H1 (cell line): ENCODE data around the gene MAPK4. TPM values are rescaled to one million over a fixed set of nuclear protein-coding genes. Genes with fewer than 3 reads are reported as not detected.

Experiments
- CTCF ChIA-PET: fragments of 300-600 bp; sonication (Branson Sonifier 250); formaldehyde crosslinking; loops from one replicate; lab custom pipeline; 2021; ENCODE audit not compliant: partially characterized antibody; lab: Charles Lee
- POLR2A ChIA-PET: fragments of 300-600 bp; sonication (Branson Sonifier 250); formaldehyde crosslinking; loops from one replicate; lab custom pipeline; 2021; ENCODE audit warnings: inconsistent platforms; ENCODE audit not compliant: partially characterized antibody; lab: Charles Lee
- DNase-seq, 2 experiments: peaks; one replicate each; pipeline versions ENCODE4 v3.0.0 to v3.0.0-alpha.2; 2010 to 2022; ENCODE audit warnings: low spot score in 2 of 2, low read depth in 1 of 2, mixed read lengths in 1 of 2
- FAIRE-seq: peaks from 2 replicates; lab custom pipeline; 2011; peaks lifted over from hg19 to GRCh38; lab: Jason Lieb, UNC
- H2AFZ ChIP-seq: 2 replicates; pipeline ENCODE4 v1.8.1; 2012; ENCODE audit warnings: low read length, inconsistent platforms
- H2AK5ac ChIP-seq: 2 replicates; pipeline ENCODE4 v1.6.1; 2013; ENCODE audit warnings: low read depth, low read length
- H2BK120ac ChIP-seq: replicated peaks from 2 replicates; pipeline ENCODE3; 2013; ENCODE audit warnings: low read depth, low read length, inconsistent platforms
- H2BK12ac ChIP-seq: 2 replicates; pipeline ENCODE4 v1.6.1; 2013; ENCODE audit warnings: low read depth, low read length
- H2BK15ac ChIP-seq: 2 replicates; pipeline ENCODE4 v1.6.1; 2013; ENCODE audit warnings: low read length
- H2BK20ac ChIP-seq: 2 replicates; pipeline ENCODE4 v1.6.1; 2013; ENCODE audit warnings: low read length
- H2BK5ac ChIP-seq: 2 replicates; pipeline ENCODE4 v1.6.1; 2013; ENCODE audit warnings: low read depth, low read length
- H3K14ac ChIP-seq: 2 replicates; pipeline ENCODE4 v1.6.1; 2013; ENCODE audit warnings: inconsistent platforms; ENCODE audit not compliant: insufficient read length
- H3K18ac ChIP-seq: 2 replicates; pipeline ENCODE4 v1.6.1; 2013; ENCODE audit warnings: low read length; ENCODE audit errors: extremely low read depth
- H3K23ac ChIP-seq: 2 replicates; pipeline ENCODE4 v1.6.1; 2013; ENCODE audit warnings: inconsistent platforms; ENCODE audit not compliant: insufficient read length
- H3K23me2 ChIP-seq: 2 replicates; pipeline ENCODE4 v1.6.1; 2013; ENCODE audit warnings: low read depth, low read length
- H3K27ac ChIP-seq: 2 replicates; pipeline ENCODE4 v1.6.1; 2011; ENCODE audit warnings: low read depth, low read length, inconsistent platforms
- H3K27me3 ChIP-seq, 4 experiments: replicated peaks in 1 of 4; 1 replicate in 1 of 4; 2 replicates in 3 of 4; pipeline versions ENCODE4 v1.6.1 to v1.8.1; 2011 to 2013; ENCODE audit warnings: low read length in 3 of 4, mild to moderate bottlenecking in 3 of 4, inconsistent platforms in 2 of 4, mixed read lengths in 2 of 4, moderate library complexity in 1 of 4; ENCODE audit not compliant: control insufficient read depth in 3 of 4, insufficient read depth in 3 of 4; ENCODE audit errors: extremely low read depth in 1 of 4
- H3K36me3 ChIP-seq, 4 experiments: 2 replicates each; pipeline versions ENCODE4 v1.6.1 to v1.8.1; 2011 to 2013; ENCODE audit warnings: mild to moderate bottlenecking in 4 of 4, low read length in 3 of 4, moderate library complexity in 2 of 4, control low read depth in 1 of 4, inconsistent platforms in 1 of 4; ENCODE audit not compliant: insufficient read depth in 4 of 4, control insufficient read depth in 2 of 4
- H3K4ac ChIP-seq: replicated peaks from 2 replicates; pipeline ENCODE3; 2013; ENCODE audit warnings: low read length, low read depth, mixed read lengths, inconsistent platforms; ENCODE audit not compliant: insufficient read length
- H3K4me1 ChIP-seq, 4 experiments: replicated peaks in 1 of 4; 1 replicate in 1 of 4; 2 replicates in 3 of 4; pipeline versions ENCODE4 v1.6.1 to v1.8.1; 2011 to 2013; ENCODE audit warnings: low read length in 3 of 4, inconsistent platforms in 2 of 4, mixed read lengths in 1 of 4; ENCODE audit not compliant: insufficient read depth in 4 of 4, control insufficient read depth in 3 of 4
- H3K4me2 ChIP-seq, 2 experiments: 2 replicates each; pipeline versions ENCODE4 v1.6.1 to v1.8.1; 2011 to 2013; ENCODE audit warnings: low read depth in 2 of 2, low read length in 2 of 2, control low read depth in 1 of 2, inconsistent platforms in 1 of 2, mild to moderate bottlenecking in 1 of 2; ENCODE audit not compliant: insufficient read depth in 1 of 2
- H3K4me3 ChIP-seq, 4 experiments: fragments of 200-600, 300-600 bp in 1 of 4; sonication (generic), shearing (Covaris generic), sonication (Bioruptor Twin) in 1 of 4; 2 replicates each; pipeline versions ENCODE4 v1.5.1 to v1.8.1; 2011 to 2016; ENCODE audit warnings: low read length in 4 of 4, low read depth in 3 of 4, control low read depth in 2 of 4, inconsistent platforms in 2 of 4, mild to moderate bottlenecking in 2 of 4, mixed read lengths in 1 of 4, moderate library complexity in 1 of 4; ENCODE audit not compliant: insufficient read depth in 2 of 4; ENCODE audit errors: extremely low read depth in 1 of 4
- H3K56ac ChIP-seq: replicated peaks from 2 replicates; pipeline ENCODE3; 2013; ENCODE audit warnings: low read depth, mild to moderate bottlenecking, mixed read lengths, low read length, inconsistent platforms; ENCODE audit not compliant: insufficient read length
- H3K79me1 ChIP-seq: 2 replicates; pipeline ENCODE4 v1.6.1; 2013; ENCODE audit warnings: low read depth, low read length, control low read depth
- H3K79me2 ChIP-seq, 2 experiments: 2 replicates each; pipeline versions ENCODE4 v1.6.1 to v1.8.1; 2012 to 2013; ENCODE audit warnings: low read length in 2 of 2, mild to moderate bottlenecking in 2 of 2, inconsistent platforms in 1 of 2; ENCODE audit not compliant: insufficient read depth in 2 of 2, control insufficient read depth in 1 of 2
- H3K9ac ChIP-seq, 4 experiments: replicated peaks in 1 of 4; 1 replicate in 1 of 4; 2 replicates in 3 of 4; pipeline versions ENCODE4 v1.6.1 to v1.8.1; 2011 to 2013; ENCODE audit warnings: low read depth in 3 of 4, low read length in 3 of 4, control low read depth in 2 of 4, mild to moderate bottlenecking in 2 of 4, moderate library complexity in 2 of 4, inconsistent platforms in 1 of 4; ENCODE audit errors: extremely low read depth in 1 of 4
- H3K9me3 ChIP-seq, 2 experiments: 2 replicates each; pipeline versions ENCODE4 v1.6.1 to v1.8.1; 2012 to 2013; ENCODE audit warnings: mild to moderate bottlenecking in 2 of 2, moderate library complexity in 2 of 2, control low read depth in 1 of 2, inconsistent platforms in 1 of 2, low read depth in 1 of 2, low read length in 1 of 2, mixed read lengths in 1 of 2; ENCODE audit not compliant: insufficient read depth in 2 of 2
- H4K20me1 ChIP-seq, 2 experiments: replicated peaks in 1 of 2; 2 replicates each; pipeline versions ENCODE3 to v1.8.1; 2011 to 2013; ENCODE audit warnings: inconsistent platforms in 2 of 2, low read length in 2 of 2, mild to moderate bottlenecking in 1 of 2; ENCODE audit not compliant: insufficient read depth in 2 of 2, control insufficient read depth in 1 of 2
- H4K5ac ChIP-seq: 2 replicates; pipeline ENCODE4 v1.6.1; 2013; ENCODE audit warnings: low read length, low read depth, mixed read lengths, inconsistent platforms; ENCODE audit not compliant: insufficient read length
- H4K8ac ChIP-seq: 2 replicates; pipeline ENCODE4 v1.8.0; 2013; ENCODE audit warnings: mild to moderate bottlenecking, moderate library complexity, low read length, inconsistent platforms; ENCODE audit not compliant: insufficient read depth; ENCODE audit errors: extremely low read depth
- H4K91ac ChIP-seq: replicated peaks from 2 replicates; pipeline ENCODE3; 2013; ENCODE audit warnings: low read length, mixed read lengths, inconsistent platforms; ENCODE audit not compliant: insufficient read length
- GABPA ChIP-seq: IDR thresholded peaks from 2 replicates; pipeline ENCODE4 v1.6.1; 2011; ENCODE audit warnings: mild to moderate bottlenecking, low read length, moderate library complexity, borderline replicate concordance; ENCODE audit not compliant: insufficient read depth
- NANOG ChIP-seq: IDR thresholded peaks from 2 replicates; pipeline ENCODE4 v1.6.1; 2011; ENCODE audit warnings: low read length, low read depth, mild to moderate bottlenecking, inconsistent platforms; ENCODE audit not compliant: insufficient read depth, poor library complexity, severe bottlenecking
- SIN3A ChIP-seq, 2 experiments: IDR thresholded peaks in 1 of 2; conservative IDR thresholded peaks in 1 of 2; 2 replicates each; pipeline ENCODE4 v1.6.1; 2011 to 2012; ENCODE audit warnings: low read length in 2 of 2, improper control_type of control experiment in 1 of 2, low read depth in 1 of 2, mild to moderate bottlenecking in 1 of 2
- WGBS, 2 experiments: shearing (Covaris generic) in 1 of 2; methylation state at CpG; one replicate each; pipeline versions ENCODE4 v1.1.6 to v1.1.7; 2013 to 2015; ENCODE audit warnings: low lambda C conversion rate in 2 of 2, mixed read lengths in 2 of 2, inconsistent platforms in 1 of 2, low coverage in 1 of 2, missing lambda C conversion rate in 1 of 2; ENCODE audit not compliant: insufficient replicate concordance in 2 of 2, insufficient coverage in 1 of 2, insufficient read length in 1 of 2; ENCODE audit errors: extremely low coverage in 1 of 2, missing lambda C conversion rate in 1 of 2; 5-methylcytosine and 5-hydroxymethylcytosine counted together
- polyA plus RNA-seq, 7 experiments: library from polyadenylated mRNA; depleted of rRNA in 3 of 7; stranded (reverse) in 5 of 7; unstranded in 2 of 7; fragments of >200 nt in 5 of 7; fragments of 200-250 nt in 2 of 7; gene quantifications; 1 replicate in 5 of 7; 2 replicates in 1 of 7; 4 replicates in 1 of 7; pipeline versions ENCODE4 v1.2.1 to v1.2.3, GENCODE V29; 2011 to 2013; ENCODE audit warnings: missing spikeins in 2 of 7, mixed read lengths in 2 of 7
- total RNA-seq: library from RNA; stranded (reverse); fragmentation: NEBNext Ultra II Directional; extraction: Animal tissue kit (Norgen Biotek cat#: 25700); gene quantifications from 2 replicates; pipeline ENCODE4 v1.2.1, GENCODE V29; 2021

MAPK4 gene
- total and polyA plus RNA-seq, 2 of the 8 experiments (the other 6 are each of a cell fraction or from before 2014, with no cell fraction given): 3.2 to 3.7 TPM

GRCh38 chr18:50697509-50697908, 137.6 kb downstream of the MAPK4 start:
- DNase-seq: no peak
- no peak overlapping the region for H2AK5ac ChIP-seq
- H3K4me1 ChIP-seq: peaks cover 3 to 14% (median 13%) of the 10 kb centered on the region in 4 experiments; a peak in 5 of 7 replicates
- no peak overlapping the region for H2AFZ ChIP-seq
- H2BK120ac ChIP-seq: no peak overlapping the region
- TF ChIP-seq SIN3A (conservative IDR thresholded peaks at IDR 0.05 in 1 of 2, IDR thresholded peaks at IDR 0.05 in 1 of 2; ENCODE audit: low read depth in 1 of 2, low read length in 2 of 2) (no peak), NANOG (no peak), GABPA (no peak)
- no peaks in the 10 kb centered on the region for H3K36me3 ChIP-seq
- H4K8ac ChIP-seq: no peak overlapping the region
- no peak overlapping the region for H2BK12ac ChIP-seq
- no peak overlapping the region for H3K27ac ChIP-seq
- ChIA-PET CTCF (interaction anchor here (0.7 to 2.3 kb wide), 3 partner anchors 14 to 34 kb away, joined by 3 to 6 read pairs (median 3); no protein-coding TSS in a partner anchor), POLR2A (no interaction called here)
- H3K23ac ChIP-seq: no peak overlapping the region
- no peak overlapping the region for H4K5ac ChIP-seq
- WGBS, 2 experiments: 70% methylated on average over 1 of the region's 1 CpG; no CpG with 5 or more reads in 1 of the 2 experiments
- no peak overlapping the region for H3K18ac ChIP-seq
- H3K9me3 ChIP-seq: no peaks in the 10 kb centered on the region
- H3K56ac ChIP-seq: no peak overlapping the region
- H3K27me3 ChIP-seq: no peaks in the 10 kb centered on the region
- H3K79me1 ChIP-seq: no peaks in the 10 kb centered on the region
- H2BK20ac ChIP-seq: 0 out of 2 replicates have a peak overlapping the region, but pooled peaks have one; percentile 7
- H3K4me2 ChIP-seq: no peak overlapping the region
- no peaks in the 10 kb centered on the region for H3K23me2 ChIP-seq
- H3K4me3 ChIP-seq: no peak overlapping the region
- H2BK15ac ChIP-seq: no peak overlapping the region
- H2BK5ac ChIP-seq: no peak overlapping the region
- H3K9ac ChIP-seq: no peak overlapping the region
- H3K79me2 ChIP-seq: no peaks in the 10 kb centered on the region
- no peak overlapping the region for H3K4ac ChIP-seq
- FAIRE-seq: no peak
- no peaks in the 10 kb centered on the region for H4K20me1 ChIP-seq
- H4K91ac ChIP-seq: no peak overlapping the region
- H3K14ac ChIP-seq: no peak overlapping the region
